Measurements from ENCODE around the gene C1R.
A peak's percentile ranks its signal among the peaks of the same experiment; 100 is the strongest.
"Not testable (repeated sequence)": the region's sequence is repeated elsewhere in the genome, so short reads cannot be mapped to it uniquely, and the experiment has no call there.

The C1R gene

GRCh38 chr12:7118881-7119280 lies 26.6 kb upstream of the C1R start:
- no peak for DNase-seq

GRCh38 chr12:7117670-7118069 lies 25.4 kb upstream of the C1R start:
- DNase-seq: no peak

GRCh38 chr12:7116916-7117315 lies 24.7 kb upstream of the C1R start:
- DNase-seq: no peak

- no peak for DNase-seq
Measured at GRCh38 chr12:7116196-7116595, 24.0 kb upstream of the C1R start.

- DNase-seq: no peak
Measured at GRCh38 chr12:7114851-7115250, 22.6 kb upstream of the C1R start.

- no peak for DNase-seq
Measured at GRCh38 chr12:7114008-7114407, 21.8 kb upstream of the C1R start.

- DNase-seq: peak; percentile 7
Measured at GRCh38 chr12:7113389-7113871, 21.2 kb upstream of the C1R start.

GRCh38 chr12:7112041-7112440 lies 19.8 kb upstream of the C1R start:
- no peak for DNase-seq

GRCh38 chr12:7110661-7111060 lies 18.4 kb upstream of the C1R start:
- no peak for DNase-seq

- DNase-seq: no peak
Measured at GRCh38 chr12:7109572-7109920, 17.3 kb upstream of the C1R start.

- peak; percentile 73 for DNase-seq
Measured at GRCh38 chr12:7108796-7109571, 16.7 kb upstream of the C1R start, which contains the start of gene C1RL. Gene C1RL, minus strand, starts transcription at chr12:7109214. Its CDS starts 34 bp downstream, at chr12:7109180.

- DNase-seq: peak; percentile 67
Measured at GRCh38 chr12:7108003-7108795, 16.0 kb upstream of the C1R start.

GRCh38 chr12:7107636-7108002 lies 15.4 kb upstream of the C1R start:
- DNase-seq: no peak

- DNase-seq: not testable (repeated sequence)
Measured at GRCh38 chr12:7107181-7107580, 14.9 kb upstream of the C1R start.

- DNase-seq: no peak
Measured at GRCh38 chr12:7106082-7106481, 13.8 kb upstream of the C1R start.

GRCh38 chr12:7103837-7104584 lies 11.8 kb upstream of the C1R start:
- DNase-seq: no peak

- no peak for DNase-seq
Measured at GRCh38 chr12:7102582-7102981, 10.3 kb upstream of the C1R start.

GRCh38 chr12:7101694-7102131 lies 9.5 kb upstream of the C1R start:
- DNase-seq: no peak

GRCh38 chr12:7101047-7101693 lies 8.9 kb upstream of the C1R start:
- DNase-seq: no peak

- DNase-seq: no peak
Measured at GRCh38 chr12:7100239-7100638, 8.0 kb upstream of the C1R start.

- DNase-seq: no peak
Measured at GRCh38 chr12:7099290-7099996, 7.2 kb upstream of the C1R start.

- no peak for DNase-seq
Measured at GRCh38 chr12:7096979-7097378, 4.7 kb upstream of the C1R start.
